ENCODE results near the gene UBASH3B. TPM values are rescaled to one million over a fixed set of nuclear protein-coding genes. Genes with fewer than 3 reads are reported as not detected.
"Not testable (repeated sequence)": the region's sequence is repeated elsewhere in the genome, so short reads cannot be mapped to it uniquely, and the experiment has no call there.

Gene UBASH3B
- total RNA-seq, 1 donor from 2014 or later = 62.1 TPM

DNA sequence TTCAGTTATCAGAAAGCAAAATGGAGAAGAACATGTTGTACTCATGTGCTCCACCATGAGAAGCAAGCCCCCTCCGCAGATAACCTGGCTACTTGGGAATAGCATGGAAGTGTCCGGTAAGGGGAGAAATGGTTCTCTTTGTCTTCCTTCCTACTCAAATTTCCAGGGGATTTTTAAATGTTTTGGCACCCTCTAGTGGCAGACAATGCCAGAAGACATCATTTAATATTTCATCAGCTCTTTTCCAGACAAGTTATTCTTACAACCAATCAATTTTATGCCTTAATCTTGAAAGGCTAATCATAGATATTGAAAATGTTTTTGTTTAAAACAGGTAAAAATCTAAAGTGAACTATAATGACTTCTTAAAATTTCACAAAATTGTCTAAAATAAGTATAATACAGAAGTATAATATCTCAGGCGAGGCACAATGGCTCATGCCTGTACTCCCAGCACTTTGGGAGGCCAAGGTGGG lies 198.5 kb downstream of the UBASH3B start:
- H3K9me3 ChIP-seq (ENCODE audit: insufficient read depth, low read depth, low read length) = no peaks in the 10 kb centered on the region
- H3K27me3 ChIP-seq (ENCODE audit: insufficient read depth, low read length) = no peaks in the 10 kb centered on the region
- H2AFZ ChIP-seq (ENCODE audit: low read depth, low read length) = peak overlapping the region; percentile 44
- H4K20me1 ChIP-seq (ENCODE audit: insufficient read depth, low read length) = no peaks in the 10 kb centered on the region
- TF ChIP-seq, protein P1, sequence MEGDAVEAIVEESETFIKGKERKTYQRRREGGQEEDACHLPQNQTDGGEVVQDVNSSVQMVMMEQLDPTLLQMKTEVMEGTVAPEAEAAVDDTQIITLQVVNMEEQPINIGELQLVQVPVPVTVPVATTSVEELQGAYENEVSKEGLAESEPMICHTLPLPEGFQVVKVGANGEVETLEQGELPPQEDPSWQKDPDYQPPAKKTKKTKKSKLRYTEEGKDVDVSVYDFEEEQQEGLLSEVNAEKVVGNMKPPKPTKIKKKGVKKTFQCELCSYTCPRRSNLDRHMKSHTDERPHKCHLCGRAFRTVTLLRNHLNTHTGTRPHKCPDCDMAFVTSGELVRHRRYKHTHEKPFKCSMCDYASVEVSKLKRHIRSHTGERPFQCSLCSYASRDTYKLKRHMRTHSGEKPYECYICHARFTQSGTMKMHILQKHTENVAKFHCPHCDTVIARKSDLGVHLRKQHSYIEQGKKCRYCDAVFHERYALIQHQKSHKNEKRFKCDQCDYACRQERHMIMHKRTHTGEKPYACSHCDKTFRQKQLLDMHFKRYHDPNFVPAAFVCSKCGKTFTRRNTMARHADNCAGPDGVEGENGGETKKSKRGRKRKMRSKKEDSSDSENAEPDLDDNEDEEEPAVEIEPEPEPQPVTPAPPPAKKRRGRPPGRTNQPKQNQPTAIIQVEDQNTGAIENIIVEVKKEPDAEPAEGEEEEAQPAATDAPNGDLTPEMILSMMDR (IDR thresholded peaks at IDR 0.05; ENCODE audit: insufficient read depth, low read depth, low read length) = peak; percentile 86
- TF ChIP-seq EZH2 (IDR thresholded peaks at IDR 0.05; ENCODE audit: insufficient read depth, low read length) = no peak
- H3K27me3 Mint-ChIP-seq (ENCODE audit: low read depth, unreplicated experiment) = no peaks in the 10 kb centered on the region
- H3K36me3 Mint-ChIP-seq (ENCODE audit: low read depth, unreplicated experiment) = no peaks in the 10 kb centered on the region
- no peaks in the 10 kb centered on the region for H3K36me3 ChIP-seq (ENCODE audit: insufficient read depth, low read length)
- DNase-seq (ENCODE audit: low read depth) (peak; percentile 65), FAIRE-seq (peak; percentile 20)
- no peak overlapping the region for H3K4me3 ChIP-seq (ENCODE audit: insufficient read depth, low read depth, low read length)
- no peaks in the 10 kb centered on the region for H3K79me2 ChIP-seq (ENCODE audit: insufficient read depth, low read length)
- no peak overlapping the region for H3K4me2 ChIP-seq (ENCODE audit: low read length)
- H3K4me1 Mint-ChIP-seq (ENCODE audit: low read depth, unreplicated experiment) = peaks cover 41% of the 10 kb centered on the region
- no peak overlapping the region for H3K4me3 Mint-ChIP-seq (ENCODE audit: unreplicated experiment)
- no peak overlapping the region for H3K9ac ChIP-seq (ENCODE audit: low read length)
- no peak overlapping the region for H3K27ac Mint-ChIP-seq (ENCODE audit: unreplicated experiment)
- peaks cover 36% of the 10 kb centered on the region for H3K4me1 ChIP-seq (ENCODE audit: insufficient read depth, low read length)
- H3K9me3 Mint-ChIP-seq (ENCODE audit: unreplicated experiment) = no peaks in the 10 kb centered on the region
- H3K27ac ChIP-seq (ENCODE audit: low read depth, low read length) = no peak overlapping the region

GRCh38 chr11:122861631-122862030 lies 206.1 kb downstream of the UBASH3B start:
- Mint-ChIP-seq H3K4me1 (ENCODE audit: low read depth, unreplicated experiment) (peaks cover 11% of the 10 kb centered on the region), H3K27me3 (ENCODE audit: low read depth, unreplicated experiment) (peaks cover 2% of the 10 kb centered on the region), H3K27ac (ENCODE audit: unreplicated experiment) (peak overlapping the region; percentile 58), H3K9me3 (ENCODE audit: unreplicated experiment) (no peaks in the 10 kb centered on the region), H3K36me3 (ENCODE audit: low read depth, unreplicated experiment) (no peaks in the 10 kb centered on the region), H3K4me3 (ENCODE audit: unreplicated experiment) (no peak overlapping the region)
- no peaks in the 10 kb centered on the region for H3K79me2 ChIP-seq (ENCODE audit: insufficient read depth, low read length)
- TF ChIP-seq EZH2 (IDR thresholded peaks at IDR 0.05; ENCODE audit: insufficient read depth, low read length) = no peak
- TF ChIP-seq, protein P1 (IDR thresholded peaks at IDR 0.05; ENCODE audit: insufficient read depth, low read depth, low read length) = no peak
- FAIRE-seq (no peak), DNase-seq (ENCODE audit: low read depth) (no peak)
- no peak overlapping the region for H3K4me3 ChIP-seq (ENCODE audit: insufficient read depth, low read depth, low read length)
- H3K4me1 ChIP-seq (ENCODE audit: insufficient read depth, low read length) = peaks cover 7% of the 10 kb centered on the region
- no peak overlapping the region for H3K4me2 ChIP-seq (ENCODE audit: low read length)
- H3K9me3 ChIP-seq (ENCODE audit: insufficient read depth, low read depth, low read length) = no peaks in the 10 kb centered on the region
- H3K27me3 ChIP-seq (ENCODE audit: insufficient read depth, low read length) = no peaks in the 10 kb centered on the region
- H2AFZ ChIP-seq (ENCODE audit: low read depth, low read length) = no peak overlapping the region
- H3K36me3 ChIP-seq (ENCODE audit: insufficient read depth, low read length) = no peaks in the 10 kb centered on the region
- H4K20me1 ChIP-seq (ENCODE audit: insufficient read depth, low read length) = no peaks in the 10 kb centered on the region
- H3K27ac ChIP-seq (ENCODE audit: low read depth, low read length) = no peak overlapping the region
- no peak overlapping the region for H3K9ac ChIP-seq (ENCODE audit: low read length)

DNA sequence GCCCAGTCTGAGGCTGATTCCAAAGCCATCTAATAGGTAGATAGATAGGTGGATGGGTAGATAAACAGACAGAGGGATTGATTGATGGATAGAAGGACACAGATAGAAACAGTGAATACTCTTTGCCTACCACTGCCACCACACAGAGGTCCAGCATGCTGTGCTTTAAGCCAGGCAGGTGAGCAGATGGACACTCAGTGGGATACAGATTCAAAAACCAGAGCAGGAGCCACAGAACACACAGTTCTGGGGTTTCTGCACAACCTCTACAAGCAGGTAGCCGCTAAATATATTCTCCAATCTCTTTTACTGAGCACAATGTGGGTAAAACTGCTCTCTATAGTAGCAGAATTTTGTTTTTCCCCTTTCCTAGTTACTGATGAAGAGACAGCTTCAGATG lies 206.6 kb downstream of the UBASH3B start:
- Histone ChIP-seq H3K4me2 (ENCODE audit: low read length) (no peak overlapping the region), H3K79me2 (ENCODE audit: insufficient read depth, low read length) (no peaks in the 10 kb centered on the region), H3K27ac (ENCODE audit: low read depth, low read length) (no peak overlapping the region), H3K4me1 (ENCODE audit: insufficient read depth, low read length) (peaks cover 4% of the 10 kb centered on the region), H4K20me1 (ENCODE audit: insufficient read depth, low read length) (no peaks in the 10 kb centered on the region), H3K36me3 (ENCODE audit: insufficient read depth, low read length) (no peaks in the 10 kb centered on the region), H2AFZ (ENCODE audit: low read depth, low read length) (no peak overlapping the region), H3K4me3 (ENCODE audit: insufficient read depth, low read depth, low read length) (no peak overlapping the region), H3K9ac (ENCODE audit: low read length) (no peak overlapping the region), H3K27me3 (ENCODE audit: insufficient read depth, low read length) (no peaks in the 10 kb centered on the region), H3K9me3 (ENCODE audit: insufficient read depth, low read depth, low read length) (no peaks in the 10 kb centered on the region)
- FAIRE-seq (no peak), DNase-seq (ENCODE audit: low read depth) (no peak)
- TF ChIP-seq EZH2 (IDR thresholded peaks at IDR 0.05; ENCODE audit: insufficient read depth, low read length) = no peak
- TF ChIP-seq, protein P1 (IDR thresholded peaks at IDR 0.05; ENCODE audit: insufficient read depth, low read depth, low read length) = no peak
- Mint-ChIP-seq H3K4me3 (ENCODE audit: unreplicated experiment) (no peak overlapping the region), H3K27me3 (ENCODE audit: low read depth, unreplicated experiment) (peaks cover 2% of the 10 kb centered on the region), H3K27ac (ENCODE audit: unreplicated experiment) (no peak overlapping the region), H3K9me3 (ENCODE audit: unreplicated experiment) (no peaks in the 10 kb centered on the region), H3K4me1 (ENCODE audit: low read depth, unreplicated experiment) (peaks cover 8% of the 10 kb centered on the region), H3K36me3 (ENCODE audit: low read depth, unreplicated experiment) (no peaks in the 10 kb centered on the region)

- H3K9me3 ChIP-seq (ENCODE audit: insufficient read depth, low read depth, low read length); H3K27me3 ChIP-seq (ENCODE audit: insufficient read depth, low read length); H3K4me2 ChIP-seq (ENCODE audit: low read length); H2AFZ ChIP-seq (ENCODE audit: low read depth, low read length); H3K79me2 ChIP-seq (ENCODE audit: insufficient read depth, low read length); DNase-seq (ENCODE audit: low read depth); H3K27ac ChIP-seq (ENCODE audit: low read depth, low read length); H3K4me1 Mint-ChIP-seq (ENCODE audit: low read depth, unreplicated experiment); H3K36me3 Mint-ChIP-seq (ENCODE audit: low read depth, unreplicated experiment); H3K9ac ChIP-seq (ENCODE audit: low read length); H3K4me3 ChIP-seq (ENCODE audit: insufficient read depth, low read depth, low read length); FAIRE-seq; H3K4me3 Mint-ChIP-seq (ENCODE audit: unreplicated experiment); H3K4me1 ChIP-seq (ENCODE audit: insufficient read depth, low read length); H4K20me1 ChIP-seq (ENCODE audit: insufficient read depth, low read length); H3K9me3 Mint-ChIP-seq (ENCODE audit: unreplicated experiment); H3K27ac Mint-ChIP-seq (ENCODE audit: unreplicated experiment); H3K27me3 Mint-ChIP-seq (ENCODE audit: low read depth, unreplicated experiment); H3K36me3 ChIP-seq (ENCODE audit: insufficient read depth, low read length): not testable (repeated sequence)
Measured at GRCh38 chr11:122863154-122863553, 207.6 kb downstream of the UBASH3B start.
